Hepatocyte (in vitro differentiated cells): ENCODE data around the gene TMEM89. TPM values are rescaled to one million over a fixed set of nuclear protein-coding genes. Genes with fewer than 3 reads are reported as not detected.

ENCODE experiments used
- DNase-seq: peaks from one replicate; pipeline ENCODE4 v3.0.0-alpha.2; 2016; ENCODE audit warnings: low spot score
- H2AFZ ChIP-seq: fragments of 200-600 bp; sonication (generic); 2 replicates; pipeline ENCODE4 v1.6.0; 2016; ENCODE audit warnings: antibody characterized with exemption, mild to moderate bottlenecking
- H3K27ac ChIP-seq: fragments of 200-600 bp; sonication (generic); 2 replicates; pipeline ENCODE4 v1.5.1; 2016; ENCODE audit warnings: mild to moderate bottlenecking
- H3K27me3 ChIP-seq: fragments of 200-600 bp; sonication (generic); 2 replicates; pipeline ENCODE4 v1.6.1; 2016
- H3K36me3 ChIP-seq: fragments of 200-600 bp; sonication (generic); replicated peaks from 2 replicates; pipeline ENCODE4 v1.5.1; 2016; ENCODE audit warnings: low read depth; ENCODE audit not compliant: insufficient read depth
- H3K4me1 ChIP-seq: fragments of 200-600 bp; sonication (generic); 2 replicates; pipeline ENCODE4 v1.5.1; 2016; ENCODE audit warnings: mild to moderate bottlenecking, moderate library complexity; ENCODE audit not compliant: insufficient read depth
- H3K4me2 ChIP-seq: fragments of 200-600 bp; sonication (generic); 2 replicates; pipeline ENCODE4 v1.6.0; 2016
- H3K4me3 ChIP-seq: fragments of 200-600 bp; sonication (generic); 2 replicates; pipeline ENCODE4 v1.5.1; 2016; ENCODE audit warnings: mild to moderate bottlenecking
- H3K79me2 ChIP-seq: fragments of 200-600 bp; sonication (generic); 2 replicates; pipeline ENCODE4 v1.6.0; 2017; ENCODE audit warnings: mild to moderate bottlenecking
- H3K9me2 ChIP-seq: fragments of 200-600 bp; sonication (generic); replicated peaks from 2 replicates; pipeline ENCODE4 v1.6.0; 2017; ENCODE audit warnings: mild to moderate bottlenecking; ENCODE audit not compliant: insufficient read depth
- H3K9me3 ChIP-seq: fragments of 200-600 bp; sonication (generic); 2 replicates; pipeline ENCODE4 v1.5.1; 2016; ENCODE audit warnings: low read depth, mild to moderate bottlenecking
- H4K20me1 ChIP-seq: fragments of 200-600 bp; sonication (generic); 2 replicates; pipeline ENCODE4 v1.6.0; 2016; ENCODE audit warnings: mild to moderate bottlenecking; ENCODE audit not compliant: insufficient read depth, poor library complexity, severe bottlenecking
- CTCF ChIP-seq: fragments of 200-600 bp; sonication (generic); IDR thresholded peaks from 2 replicates; pipeline ENCODE4 v1.5.1; 2016; ENCODE audit warnings: antibody characterized with exemption, mild to moderate bottlenecking; ENCODE audit not compliant: poor library complexity
- EZH2 ChIP-seq: fragments of 200-600 bp; sonication (generic); IDR thresholded peaks from 2 replicates; pipeline ENCODE4 v1.6.1; 2016; ENCODE audit warnings: antibody characterized with exemption, mild to moderate bottlenecking, borderline replicate concordance
- EZH2phosphoT487 ChIP-seq: fragments of 200-600 bp; sonication (generic); IDR thresholded peaks from one replicate; pipeline ENCODE4 v1.6.1; 2018; ENCODE audit warnings: antibody characterized with exemption, mild to moderate bottlenecking, low read depth, moderate library complexity; ENCODE audit not compliant: unreplicated experiment, severe bottlenecking
- WGBS: methylation state at CpG from one replicate; pipeline ENCODE4 v1.1.6; 2016; ENCODE audit warnings: low lambda C conversion rate; ENCODE audit errors: missing lambda C conversion rate; 5-methylcytosine and 5-hydroxymethylcytosine counted together
- polyA plus RNA-seq: library from polyadenylated mRNA; unstranded; fragments of >200 nt; fragmentation: Nextera tagmentation; extraction: Ambion mirVana; gene quantifications from 2 replicates; pipeline ENCODE4 v1.2.1, GENCODE V29; 2016
- total RNA-seq: library from RNA; depleted of rRNA; stranded (reverse); fragments of >200 nt; gene quantifications from 2 replicates; pipeline ENCODE4 v1.2.3, GENCODE V29; 2014

The TMEM89 gene
- total and polyA plus RNA-seq, 2 experiments from 2014 or later, result not detected

GRCh38 chr3:48601622-48601994 lies 20.0 kb downstream of the TMEM89 start:
- WGBS, result 86% methylated on average over 2 of the region's 2 CpGs
- H3K4me2 ChIP-seq, result no peak overlapping the region
- H3K9me3 ChIP-seq, result no peaks in the 10 kb centered on the region
- no peak overlapping the region for H3K4me3 ChIP-seq
- peaks cover 8% of the 10 kb centered on the region for H3K79me2 ChIP-seq
- no peak overlapping the region for H2AFZ ChIP-seq
- no peaks in the 10 kb centered on the region for H3K36me3 ChIP-seq
- H3K27me3 ChIP-seq, result no peaks in the 10 kb centered on the region
- no peaks in the 10 kb centered on the region for H3K9me2 ChIP-seq
- H3K4me1 ChIP-seq, result peaks cover 26% of the 10 kb centered on the region
- DNase-seq, result no peak
- no peaks in the 10 kb centered on the region for H4K20me1 ChIP-seq
- TF ChIP-seq CTCF (no peak), EZH2 (no peak), EZH2phosphoT487 (no peak)
- H3K27ac ChIP-seq, result no peak overlapping the region

GRCh38 chr3:48600711-48601621 lies 20.6 kb downstream of the TMEM89 start:
- Histone ChIP-seq H3K9me2 (no peaks in the 10 kb centered on the region), H3K27ac (no peak overlapping the region), H3K4me2 (no peak overlapping the region), H3K36me3 (no peaks in the 10 kb centered on the region), H3K4me1 (peaks cover 32% of the 10 kb centered on the region), H2AFZ (no peak overlapping the region), H4K20me1 (no peaks in the 10 kb centered on the region), H3K79me2 (peaks cover 3% of the 10 kb centered on the region), H3K27me3 (no peaks in the 10 kb centered on the region), H3K9me3 (no peaks in the 10 kb centered on the region), H3K4me3 (no peak overlapping the region)
- TF ChIP-seq EZH2, result no peak
- no peak for TF ChIP-seq EZH2phosphoT487
- DNase-seq, result no peak
- WGBS, result 93% methylated on average over 19 of the region's 19 CpGs

- H3K79me2 ChIP-seq, result no peaks in the 10 kb centered on the region
- no peak for DNase-seq
- peak overlapping the region; percentile 95 for H3K27ac ChIP-seq
- H3K4me1 ChIP-seq, result peaks cover 45% of the 10 kb centered on the region
- H4K20me1 ChIP-seq, result no peaks in the 10 kb centered on the region
- no peaks in the 10 kb centered on the region for H3K36me3 ChIP-seq
- TF ChIP-seq EZH2, result no peak
- TF ChIP-seq CTCF, result no peak
- no peak for TF ChIP-seq EZH2phosphoT487
- no peaks in the 10 kb centered on the region for H3K9me2 ChIP-seq
- H3K4me3 ChIP-seq, result no peak overlapping the region
- H3K27me3 ChIP-seq, result no peaks in the 10 kb centered on the region
- no peaks in the 10 kb centered on the region for H3K9me3 ChIP-seq
- H3K4me2 ChIP-seq, result no peak overlapping the region
- WGBS, result 93% methylated on average over 12 of the region's 12 CpGs
- H2AFZ ChIP-seq, result no peak overlapping the region
These were observed 21.9 kb downstream of the TMEM89 start for GRCh38 chr3:48599509-48600285.
